Hematopoietic multipotent progenitor cell treated with erythropoietin and hydrocortisone succinate and interleukin-3 and kit ligand, for 17 days (in vitro differentiated cells): ENCODE results near the gene RUNDC1.

Source experiments
- DNase-seq: peaks from one replicate; pipeline ENCODE4 v3.0.0-alpha.2; 2015; ENCODE audit warnings: low spot score

RUNDC1 gene

DNA sequence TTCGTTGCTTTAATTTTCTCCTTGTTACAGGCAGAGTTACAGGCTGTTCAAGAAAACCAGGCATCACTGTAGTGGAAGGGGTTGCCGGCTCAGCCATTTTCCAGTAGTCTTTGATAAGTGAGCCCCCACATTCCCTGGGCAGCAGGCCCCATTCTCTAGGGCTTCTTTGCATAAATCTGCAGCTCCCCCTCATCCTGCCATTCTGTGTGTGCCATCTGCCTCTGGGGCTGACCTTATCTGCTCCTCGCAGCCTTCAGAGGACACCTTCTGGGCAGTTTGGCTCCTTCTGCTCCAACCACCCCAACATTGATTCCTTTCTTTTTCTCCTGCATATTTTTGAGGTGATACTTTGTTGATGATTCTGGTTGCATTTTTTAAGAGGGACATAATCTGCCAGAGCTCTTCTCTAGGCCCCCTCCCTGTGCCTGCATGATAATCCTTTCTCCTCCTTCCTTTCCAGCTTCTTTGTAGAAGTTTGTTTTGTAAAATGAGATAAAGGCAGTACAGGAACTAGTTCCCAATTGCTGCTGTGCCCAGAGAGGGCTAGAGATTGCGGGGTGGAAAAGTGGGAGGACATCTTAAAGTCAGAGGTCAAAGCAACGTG, 61.8 kb downstream of the RUNDC1 start:
- DNase-seq: no peak
